Stomach (tissue), 4 donors: ENCODE results near the gene RNF213.

Source experiments
- EP300 ChIP-seq: sonication (generic); formaldehyde crosslinking; IDR thresholded peaks from one replicate; pipeline ENCODE4 v1.6.1; 2017; ENCODE audit warnings: antibody characterized with exemption
- POLR2A ChIP-seq, 4 donors: fragments of 450-650 bp; IDR thresholded peaks; one replicate each; pipeline ENCODE4 v1.6.1; 2016; ENCODE audit warnings: antibody characterized with exemption in 4 of 4, control low read depth in 2 of 4, mild to moderate bottlenecking in 1 of 4, moderate library complexity in 1 of 4
- TF ChIP-seq, protein P1 (sequence below), 7 experiments: fragments of 450-650 bp in 4 of 7; fragments of 200-600 bp in 3 of 7; sonication (generic) in 3 of 7; IDR thresholded peaks; one replicate each; pipeline ENCODE4 v1.5.1; 2016 to 2019; ENCODE audit warnings: antibody characterized with exemption in 7 of 7, control low read depth in 2 of 7, mild to moderate bottlenecking in 1 of 7

DNA sequence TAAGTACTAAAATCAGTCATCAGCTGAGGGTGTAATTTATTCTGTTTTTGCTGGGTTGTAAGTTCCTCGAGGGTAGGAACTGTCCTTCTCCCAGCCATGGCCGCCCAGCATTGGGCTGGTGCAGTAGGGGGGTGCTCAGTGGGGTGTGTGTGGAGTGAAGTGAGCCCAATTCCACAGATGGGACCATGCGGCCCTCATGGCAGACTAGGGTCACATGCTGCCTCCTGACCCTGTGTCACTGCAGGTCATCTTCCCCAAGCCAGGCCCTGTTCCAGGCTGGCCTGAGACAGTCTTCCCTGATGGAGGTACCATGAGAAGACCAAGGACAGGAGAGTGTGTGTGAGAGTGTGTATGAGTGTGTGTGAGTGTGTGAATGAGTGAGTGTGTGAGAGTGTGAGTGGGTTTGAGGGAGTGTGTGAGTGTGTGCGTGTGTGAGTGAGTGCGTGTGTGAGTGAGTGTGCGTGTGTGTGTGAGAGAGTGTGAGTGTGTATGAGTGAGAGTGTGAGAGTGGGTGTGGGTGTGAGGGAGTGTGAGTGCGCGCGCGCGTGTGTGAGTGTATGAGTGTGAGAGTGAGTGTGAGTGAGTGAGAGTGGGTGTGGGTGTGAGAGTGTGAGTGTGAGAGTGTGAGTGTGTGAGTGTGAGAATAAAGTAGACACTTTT, 36.7 kb upstream of the RNF213 start:
- TF ChIP-seq, protein P1, sequence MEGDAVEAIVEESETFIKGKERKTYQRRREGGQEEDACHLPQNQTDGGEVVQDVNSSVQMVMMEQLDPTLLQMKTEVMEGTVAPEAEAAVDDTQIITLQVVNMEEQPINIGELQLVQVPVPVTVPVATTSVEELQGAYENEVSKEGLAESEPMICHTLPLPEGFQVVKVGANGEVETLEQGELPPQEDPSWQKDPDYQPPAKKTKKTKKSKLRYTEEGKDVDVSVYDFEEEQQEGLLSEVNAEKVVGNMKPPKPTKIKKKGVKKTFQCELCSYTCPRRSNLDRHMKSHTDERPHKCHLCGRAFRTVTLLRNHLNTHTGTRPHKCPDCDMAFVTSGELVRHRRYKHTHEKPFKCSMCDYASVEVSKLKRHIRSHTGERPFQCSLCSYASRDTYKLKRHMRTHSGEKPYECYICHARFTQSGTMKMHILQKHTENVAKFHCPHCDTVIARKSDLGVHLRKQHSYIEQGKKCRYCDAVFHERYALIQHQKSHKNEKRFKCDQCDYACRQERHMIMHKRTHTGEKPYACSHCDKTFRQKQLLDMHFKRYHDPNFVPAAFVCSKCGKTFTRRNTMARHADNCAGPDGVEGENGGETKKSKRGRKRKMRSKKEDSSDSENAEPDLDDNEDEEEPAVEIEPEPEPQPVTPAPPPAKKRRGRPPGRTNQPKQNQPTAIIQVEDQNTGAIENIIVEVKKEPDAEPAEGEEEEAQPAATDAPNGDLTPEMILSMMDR (IDR thresholded peaks at IDR 0.05), result no peak
- no peak for TF ChIP-seq EP300
- TF ChIP-seq POLR2A (IDR thresholded peaks at IDR 0.05), result no peak
